Lung (tissue), 12 donors: ENCODE data around the gene PCGF1. TPM values are rescaled to one million over a fixed set of nuclear protein-coding genes. Genes with fewer than 3 reads are reported as not detected.

Experiments used
- ATAC-seq: fragments of 200-7000 bp; cut with Tn5 transposase; one replicate; pipeline ENCODE4 v1.9.1; 2020; ENCODE audit warnings: moderate number of reproducible peaks; ENCODE audit not compliant: insufficient read depth, low FRiP score
- DNase-seq, 3 donors: peaks; one replicate each; pipeline ENCODE4 v3.0.0-alpha.2; 2013 to 2017
- H3K27ac ChIP-seq, 2 donors: one replicate each; pipeline ENCODE4 v1.5.1; 2013; ENCODE audit warnings: mild to moderate bottlenecking in 2 of 2, moderate library complexity in 2 of 2, control low read depth in 1 of 2, inconsistent platforms in 1 of 2, low read depth in 1 of 2, low read length in 1 of 2
- H3K27me3 ChIP-seq, 3 donors: one replicate each; pipeline ENCODE4 v1.5.1; 2013; ENCODE audit warnings: low read length in 2 of 3; ENCODE audit not compliant: control insufficient read depth in 3 of 3, insufficient read depth in 3 of 3
- H3K36me3 ChIP-seq, 4 donors: one replicate each; pipeline ENCODE4 v1.5.1; 2013; ENCODE audit warnings: low read length in 4 of 4, mild to moderate bottlenecking in 1 of 4, moderate library complexity in 1 of 4; ENCODE audit not compliant: control insufficient read depth in 4 of 4, insufficient read depth in 4 of 4
- H3K4me1 ChIP-seq, 5 donors: one replicate each; pipeline ENCODE4 v1.5.1; 2013; ENCODE audit warnings: low read length in 5 of 5, mild to moderate bottlenecking in 2 of 5, moderate library complexity in 1 of 5; ENCODE audit not compliant: control insufficient read depth in 5 of 5, insufficient read depth in 5 of 5
- H3K4me3 ChIP-seq: one replicate; pipeline ENCODE4 v1.5.1; 2013; ENCODE audit warnings: mild to moderate bottlenecking, control low read depth, moderate library complexity
- H3K9ac ChIP-seq, 2 donors: one replicate each; pipeline ENCODE4 v1.5.1; 2013; ENCODE audit warnings: low read length in 2 of 2, control low read depth in 1 of 2; ENCODE audit not compliant: insufficient read depth in 1 of 2
- H3K9me3 ChIP-seq, 4 donors: one replicate each; pipeline ENCODE4 v1.5.1; 2013; ENCODE audit warnings: low read length in 3 of 4, mild to moderate bottlenecking in 1 of 4, moderate library complexity in 1 of 4; ENCODE audit not compliant: control insufficient read depth in 4 of 4, insufficient read depth in 3 of 4
- CTCF ChIP-seq: IDR thresholded peaks from 2 replicates; pipeline ENCODE4 v1.5.1; 2012; ENCODE audit warnings: mild to moderate bottlenecking; ENCODE audit errors: control extremely low read depth, extremely low read depth
- WGBS, 2 donors: extraction: QIAGEN DNeasy Blood & Tissue Kit; methylation state at CpG; one replicate each; pipeline ENCODE4 v1.1.7; 2013; 5-methylcytosine and 5-hydroxymethylcytosine counted together
- polyA plus RNA-seq, 2 donors: library from polyadenylated mRNA; stranded (reverse); fragments of 200-250 nt; gene quantifications; one replicate each; pipeline ENCODE4 v1.2.1, GENCODE V29; 2013
- total RNA-seq, 2 donors: library from RNA; depleted of rRNA in 1 of 2; stranded (reverse); fragments of >200 nt in 1 of 2; gene quantifications; one replicate each; pipeline ENCODE4 v1.2.1, GENCODE V29; 2014 to 2021
- donor health status: control.
- donor health status: control.
- donor health status: Bipolar disorder and iron deficiency.
- donor health status: healthy.
- donor health status: DM: yes; HTN: yes; CAD: no.

PCGF1 gene
- total and polyA plus RNA-seq, 4 donors, result 16.7 to 47.8 (median 28.1) TPM

DNA sequence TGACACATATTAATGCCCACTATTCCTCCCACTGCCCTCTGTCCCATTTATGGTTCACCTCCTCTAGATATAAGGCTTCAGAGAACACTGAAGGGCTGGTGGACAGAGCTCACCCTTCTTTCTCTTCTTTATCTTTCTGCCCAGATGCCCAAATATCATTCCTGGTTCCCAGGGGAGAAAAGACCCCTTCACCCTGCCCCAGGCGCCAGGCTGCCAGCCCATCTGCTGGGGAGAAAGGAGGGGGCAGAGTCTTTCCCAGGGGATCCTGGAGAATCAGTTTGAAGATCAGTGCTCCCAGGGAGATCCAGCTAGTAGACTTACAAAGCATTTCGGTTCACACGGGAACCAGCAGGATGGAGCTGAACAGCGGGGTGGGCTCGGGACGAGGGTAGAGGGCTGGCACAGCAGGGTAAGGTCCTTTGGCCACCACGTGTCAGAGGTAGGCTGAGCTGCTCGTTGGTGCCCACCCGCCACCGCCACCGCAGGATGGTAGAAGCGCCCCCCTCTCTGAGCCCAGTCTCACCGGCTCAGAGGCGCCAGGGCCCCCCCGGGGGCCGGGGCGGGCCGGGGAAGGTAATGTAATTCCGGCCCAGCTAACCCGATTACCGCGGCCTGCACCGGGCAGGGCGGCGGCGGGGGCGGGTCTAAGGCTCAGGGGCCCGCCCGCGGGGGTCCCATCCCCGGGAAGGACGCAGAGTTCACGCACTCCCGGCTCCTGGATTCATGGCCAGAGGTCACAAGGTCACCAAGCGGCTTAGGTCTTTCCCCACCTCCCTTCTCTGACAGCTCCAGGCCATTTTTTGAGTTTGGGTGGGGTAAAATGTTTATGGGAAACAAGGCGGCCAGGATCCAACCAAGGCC is 5.5 kb upstream of the PCGF1 start:
- Histone ChIP-seq H3K4me1 (peaks cover 0 to 24% (median 7%) of the 10 kb centered on the region in 5 donors), H3K9ac (no peak overlapping the region), H3K9me3 (peaks cover 0 to 14% (median 0%) of the 10 kb centered on the region in 4 donors), H3K27ac (no peak overlapping the region), H3K36me3 (no peaks in the 10 kb centered on the region), H3K4me3 (no peak overlapping the region), H3K27me3 (peaks cover 6 to 78% (median 77%) of the 10 kb centered on the region in 3 donors)
- WGBS, 2 donors, result 8 to 14% methylated on average over 34 to 36 of the region's 36 CpGs
- DNase-seq, result no peak
- ATAC-seq, result no peak
- TF ChIP-seq CTCF, result no peak

GRCh38 chr2:74511104-74511989 is 3.9 kb upstream of the PCGF1 start:
- Histone ChIP-seq H3K4me3 (no peak overlapping the region), H3K36me3 (peaks cover 0 to 3% (median 0%) of the 10 kb centered on the region in 4 donors), H3K27ac (no peak overlapping the region), H3K27me3 (peaks cover 6 to 63% (median 62%) of the 10 kb centered on the region in 3 donors), H3K9ac (no peak overlapping the region), H3K9me3 (peaks cover 0 to 14% (median 0%) of the 10 kb centered on the region in 4 donors), H3K4me1 (peaks cover 5 to 23% (median 8%) of the 10 kb centered on the region in 5 donors)
- DNase-seq (no peak), ATAC-seq (no peak)
- WGBS, 2 donors, result 36 to 38% methylated on average over 11 of the region's 11 CpGs
- no peak for TF ChIP-seq CTCF

GRCh38 chr2:74510272-74510671 is 2.8 kb upstream of the PCGF1 start:
- H3K27me3 ChIP-seq, result peaks cover 6 to 67% (median 57%) of the 10 kb centered on the region in 3 donors
- ATAC-seq (no peak), DNase-seq (no peak)
- peaks cover 0 to 8% (median 0%) of the 10 kb centered on the region in 4 donors for H3K9me3 ChIP-seq
- no peak for TF ChIP-seq CTCF
- H3K9ac ChIP-seq, result no peak overlapping the region
- no peak overlapping the region for H3K27ac ChIP-seq
- WGBS, 2 donors, result 85 to 89% methylated on average over 4 of the region's 4 CpGs
- H3K4me1 ChIP-seq, result peaks cover 3 to 20% (median 8%) of the 10 kb centered on the region in 5 donors
- H3K4me3 ChIP-seq, result no peak overlapping the region
- H3K36me3 ChIP-seq, result peaks cover 0 to 10% (median 6%) of the 10 kb centered on the region in 4 donors
